ENCODE results near the gene NDUFA8.

DNA sequence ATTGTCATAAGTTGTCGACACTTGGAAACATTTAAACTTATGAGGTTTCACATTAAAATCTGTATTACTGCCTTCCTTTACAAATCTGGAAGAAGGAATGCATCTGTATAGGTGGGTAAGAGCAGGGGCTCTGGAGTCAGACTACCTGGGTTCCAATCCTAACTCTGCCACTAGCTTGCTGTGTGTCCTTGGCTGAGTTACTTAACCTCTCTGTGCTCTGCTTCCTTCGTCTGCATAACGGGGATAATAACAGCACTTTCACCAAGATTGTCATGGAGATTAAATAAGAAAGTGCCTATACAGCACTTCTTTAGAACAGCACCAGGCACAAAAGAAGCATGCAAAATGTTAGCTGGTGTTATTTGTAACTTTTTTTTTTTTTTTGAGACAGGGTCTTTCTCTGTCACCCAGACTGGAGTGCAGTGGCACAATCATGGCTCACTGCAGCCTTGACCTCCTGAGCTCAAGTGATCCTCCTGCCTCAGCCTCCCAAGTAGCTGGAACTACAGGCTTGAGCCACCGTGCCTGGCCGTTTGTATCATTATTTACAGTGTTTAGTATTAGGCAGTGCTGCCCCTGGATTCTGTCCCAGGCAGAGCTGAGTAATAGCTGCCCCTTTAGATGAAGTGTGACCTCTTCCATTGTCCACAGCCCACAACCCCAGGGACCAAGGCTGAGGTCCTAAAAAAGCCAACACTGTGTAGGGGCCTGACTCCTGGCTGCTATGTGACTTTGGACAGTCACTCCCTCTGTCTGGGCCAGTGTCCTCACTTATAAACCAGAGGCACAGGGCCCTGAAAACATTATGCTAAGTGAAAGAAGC is 41.0 kb downstream of the NDUFA8 start:
- TF ChIP-seq EGR1 (IDR thresholded peaks at IDR 0.05) (no peak), EP300 (IDR thresholded peaks at IDR 0.05; ENCODE audit: borderline replicate concordance) (no peak), RAD21 (IDR thresholded peaks at IDR 0.05; ENCODE audit: low read depth) (no peak), YY1 (IDR thresholded peaks at IDR 0.05; ENCODE audit: low read depth) (no peak), CEBPB (IDR thresholded peaks at IDR 0.05) (no peak), TAF1 (IDR thresholded peaks at IDR 0.05; ENCODE audit: low read depth) (no peak), ZBTB7A (IDR thresholded peaks at IDR 0.05; ENCODE audit: low read depth) (no peak), TCF12 (IDR thresholded peaks at IDR 0.05; ENCODE audit: low read depth) (no peak)
- TF ChIP-seq, protein P1, sequence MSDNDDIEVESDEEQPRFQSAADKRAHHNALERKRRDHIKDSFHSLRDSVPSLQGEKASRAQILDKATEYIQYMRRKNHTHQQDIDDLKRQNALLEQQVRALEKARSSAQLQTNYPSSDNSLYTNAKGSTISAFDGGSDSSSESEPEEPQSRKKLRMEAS (IDR thresholded peaks at IDR 0.05) = 0 out of 2 replicates have a peak, but pooled peaks have one; percentile 15

All from Ishikawa (cell line).